ENCODE results near the gene HOXA13.
A peak's percentile ranks its signal among the peaks of the same experiment; 100 is the strongest.

The HOXA13 gene

GRCh38 chr7:27157702-27158431 lies 42.0 kb downstream of the HOXA13 start:
- H3K9me3 Mint-ChIP-seq: peaks cover 8% of the 10 kb centered on the region
- H3K36me3 Mint-ChIP-seq: peaks cover 4% of the 10 kb centered on the region
- no peak for ATAC-seq
- peaks cover 30% of the 10 kb centered on the region for H3K4me1 Mint-ChIP-seq
- H3K27ac Mint-ChIP-seq: no peak overlapping the region
- H3K27me3 Mint-ChIP-seq: peaks cover 93% of the 10 kb centered on the region
- peak overlapping the region; percentile 14 for H3K4me3 Mint-ChIP-seq

GRCh38 chr7:27156916-27157701 lies 42.8 kb downstream of the HOXA13 start:
- peaks cover 92% of the 10 kb centered on the region for H3K27me3 Mint-ChIP-seq
- peaks cover 4% of the 10 kb centered on the region for H3K36me3 Mint-ChIP-seq
- peak overlapping the region; percentile 7 for H3K4me3 Mint-ChIP-seq
- no peak for ATAC-seq
- H3K9me3 Mint-ChIP-seq: peaks cover 8% of the 10 kb centered on the region
- H3K27ac Mint-ChIP-seq: no peak overlapping the region
- peaks cover 31% of the 10 kb centered on the region for H3K4me1 Mint-ChIP-seq

GRCh38 chr7:27156508-27156898 lies 43.4 kb downstream of the HOXA13 start, which contains the start of gene HOXA7:
HOXA7 (minus strand) TSS chr7:27156675; CDS start chr7:27156545, 130 bp downstream.
- Mint-ChIP-seq H3K4me3 (peak within 1 kb of the TSS; percentile 48), H3K4me1 (peaks cover 37% of the 10 kb centered on the region), H3K27me3 (peaks cover 94% of the 10 kb centered on the region), H3K9me3 (peaks cover 8% of the 10 kb centered on the region), H3K36me3 (peaks cover 4% of the 10 kb centered on the region), H3K27ac (peak within 1 kb of the TSS; percentile 48)
- ATAC-seq: no peak

- Mint-ChIP-seq H3K4me1 (peaks cover 39% of the 10 kb centered on the region), H3K4me3 (peak overlapping the region; percentile 48), H3K27ac (peak overlapping the region; percentile 48), H3K9me3 (peaks cover 8% of the 10 kb centered on the region), H3K27me3 (peaks cover 95% of the 10 kb centered on the region), H3K36me3 (peaks cover 4% of the 10 kb centered on the region)
- ATAC-seq: no peak
Observed at GRCh38 chr7:27155816-27156507, 43.9 kb downstream of the HOXA13 start.

- Mint-ChIP-seq H3K4me3 (peak overlapping the region; percentile 57), H3K27me3 (peaks cover 99% of the 10 kb centered on the region), H3K9me3 (peaks cover 8% of the 10 kb centered on the region), H3K4me1 (peaks cover 44% of the 10 kb centered on the region), H3K36me3 (peaks cover 4% of the 10 kb centered on the region), H3K27ac (peak overlapping the region; percentile 48)
- ATAC-seq: no peak
Observed at GRCh38 chr7:27154901-27155815, 44.7 kb downstream of the HOXA13 start.

GRCh38 chr7:27154369-27154768 lies 45.5 kb downstream of the HOXA13 start:
- H3K4me3 Mint-ChIP-seq: no peak overlapping the region
- peaks cover 99% of the 10 kb centered on the region for H3K27me3 Mint-ChIP-seq
- H3K9me3 Mint-ChIP-seq: peaks cover 8% of the 10 kb centered on the region
- ATAC-seq: no peak
- H3K36me3 Mint-ChIP-seq: peaks cover 4% of the 10 kb centered on the region
- no peak overlapping the region for H3K27ac Mint-ChIP-seq
- H3K4me1 Mint-ChIP-seq: peaks cover 45% of the 10 kb centered on the region

GRCh38 chr7:27153526-27153925 lies 46.4 kb downstream of the HOXA13 start:
- peaks cover 99% of the 10 kb centered on the region for H3K27me3 Mint-ChIP-seq
- peaks cover 4% of the 10 kb centered on the region for H3K36me3 Mint-ChIP-seq
- H3K4me3 Mint-ChIP-seq: no peak overlapping the region
- peaks cover 8% of the 10 kb centered on the region for H3K9me3 Mint-ChIP-seq
- H3K27ac Mint-ChIP-seq: no peak overlapping the region
- H3K4me1 Mint-ChIP-seq: peaks cover 46% of the 10 kb centered on the region
- ATAC-seq: no peak

- H3K27ac Mint-ChIP-seq: no peak overlapping the region
- no peak overlapping the region for H3K4me3 Mint-ChIP-seq
- H3K4me1 Mint-ChIP-seq: peaks cover 49% of the 10 kb centered on the region
- no peak for ATAC-seq
- H3K36me3 Mint-ChIP-seq: peaks cover 4% of the 10 kb centered on the region
- peaks cover 99% of the 10 kb centered on the region for H3K27me3 Mint-ChIP-seq
- peaks cover 4% of the 10 kb centered on the region for H3K9me3 Mint-ChIP-seq
Observed at GRCh38 chr7:27152816-27153442, 47.0 kb downstream of the HOXA13 start.

GRCh38 chr7:27151931-27152815 lies 47.7 kb downstream of the HOXA13 start, which contains the start of gene HOXA3:
HOXA3 (minus strand) TSS chr7:27152583; CDS start chr7:27110640, 41,943 bp downstream.
- Mint-ChIP-seq H3K27me3 (peaks cover 99% of the 10 kb centered on the region), H3K9me3 (peaks cover 3% of the 10 kb centered on the region), H3K27ac (peak within 1 kb of the TSS; percentile 14), H3K4me1 (peaks cover 49% of the 10 kb centered on the region), H3K4me3 (peak within 1 kb of the TSS; percentile 75), H3K36me3 (peaks cover 4% of the 10 kb centered on the region)
- ATAC-seq: no peak

- ATAC-seq: no peak
- peak overlapping the region; percentile 14 for H3K27ac Mint-ChIP-seq
- H3K9me3 Mint-ChIP-seq: peaks cover 3% of the 10 kb centered on the region
- H3K4me1 Mint-ChIP-seq: peaks cover 50% of the 10 kb centered on the region
- peak overlapping the region; percentile 75 for H3K4me3 Mint-ChIP-seq
- H3K27me3 Mint-ChIP-seq: peaks cover 99% of the 10 kb centered on the region
- H3K36me3 Mint-ChIP-seq: peaks cover 4% of the 10 kb centered on the region
Observed at GRCh38 chr7:27151341-27151930, 48.5 kb downstream of the HOXA13 start.

GRCh38 chr7:27150568-27151340 lies 49.1 kb downstream of the HOXA13 start:
- ATAC-seq: peak; percentile 81
- Mint-ChIP-seq H3K36me3 (peaks cover 4% of the 10 kb centered on the region), H3K4me3 (peak overlapping the region; percentile 75), H3K27ac (peak overlapping the region; percentile 14), H3K4me1 (peaks cover 50% of the 10 kb centered on the region), H3K9me3 (peaks cover 3% of the 10 kb centered on the region), H3K27me3 (peaks cover 99% of the 10 kb centered on the region)

- peak overlapping the region; percentile 75 for H3K4me3 Mint-ChIP-seq
- peaks cover 4% of the 10 kb centered on the region for H3K36me3 Mint-ChIP-seq
- peaks cover 3% of the 10 kb centered on the region for H3K9me3 Mint-ChIP-seq
- peaks cover 99% of the 10 kb centered on the region for H3K27me3 Mint-ChIP-seq
- ATAC-seq: no peak
- peaks cover 43% of the 10 kb centered on the region for H3K4me1 Mint-ChIP-seq
- H3K27ac Mint-ChIP-seq: peak overlapping the region; percentile 14
Observed at GRCh38 chr7:27149842-27150567, 49.9 kb downstream of the HOXA13 start.
